ENCODE results near the gene FCER1G. TPM values are rescaled to one million over a fixed set of nuclear protein-coding genes. Genes with fewer than 3 reads are reported as not detected.
A peak's percentile ranks its signal among the peaks of the same experiment; 100 is the strongest.
"Not testable (repeated sequence)": the region's sequence is repeated elsewhere in the genome, so short reads cannot be mapped to it uniquely, and the experiment has no call there.

FCER1G gene
- polyA plus RNA-seq, 3 donors from 2014 or later: 1,827 to 3,702 (median 3,300) TPM

- Mint-ChIP-seq H3K4me1 (peaks cover 60 to 65% of the 10 kb centered on the region in 2 donors), H3K36me3 (peaks cover 4 to 34% (median 16%) of the 10 kb centered on the region in 3 donors), H3K9me3 (no peaks in the 10 kb centered on the region), H3K27ac (peak overlapping the region; percentile 96 to 100 (median 98)), H3K27me3 (ENCODE audit: low read depth in 3 of 3) (peaks cover 0 to 15% (median 11%) of the 10 kb centered on the region in 3 donors), H3K4me3 (no peak overlapping the region)
- DNase-seq: no peak
Observed at GRCh38 chr1:161220002-161220401, 4.9 kb downstream of the FCER1G start.

- H3K27me3 Mint-ChIP-seq (ENCODE audit: low read depth in 3 of 3): peaks cover 0 to 9% (median 8%) of the 10 kb centered on the region in 3 donors
- no peak for DNase-seq
- peaks cover 68 to 74% of the 10 kb centered on the region in 2 donors for H3K4me1 Mint-ChIP-seq
- H3K27ac Mint-ChIP-seq: peak overlapping the region in 5 of 6 donors; percentile 71 to 82 (median 80)
- no peak overlapping the region for H3K4me3 Mint-ChIP-seq
- H3K36me3 Mint-ChIP-seq: peaks cover 4 to 32% (median 15%) of the 10 kb centered on the region in 3 donors
- no peaks in the 10 kb centered on the region for H3K9me3 Mint-ChIP-seq
Observed at GRCh38 chr1:161222175-161223019, 7.3 kb downstream of the FCER1G start.

GRCh38 chr1:161223805-161224694 is 9.0 kb downstream of the FCER1G start:
- Mint-ChIP-seq H3K4me3 (no peak overlapping the region), H3K36me3 (peaks cover 8 to 33% (median 9%) of the 10 kb centered on the region in 3 donors), H3K4me1 (peaks cover 62 to 71% of the 10 kb centered on the region in 2 donors), H3K27ac (peak overlapping the region in 5 of 6 donors; percentile 40 to 90 (median 62)), H3K9me3 (no peaks in the 10 kb centered on the region), H3K27me3 (ENCODE audit: low read depth in 3 of 3) (peaks cover 0 to 5% (median 4%) of the 10 kb centered on the region in 3 donors)
- DNase-seq: no peak

GRCh38 chr1:161224695-161225087 is 9.6 kb downstream of the FCER1G start:
- H3K4me3 Mint-ChIP-seq; DNase-seq; H3K9me3 Mint-ChIP-seq; H3K27me3 Mint-ChIP-seq (ENCODE audit: low read depth in 3 of 3): not testable (repeated sequence)
- H3K36me3 Mint-ChIP-seq: peaks cover 5 to 31% (median 8%) of the 10 kb centered on the region in 3 donors
- peaks cover 56 to 65% of the 10 kb centered on the region in 2 donors for H3K4me1 Mint-ChIP-seq
- peak overlapping the region in 3 of 6 donors; percentile 79 to 91 (median 90) for H3K27ac Mint-ChIP-seq

- H3K36me3 Mint-ChIP-seq: peaks cover 0 to 26% (median 7%) of the 10 kb centered on the region in 3 donors
- H3K27ac Mint-ChIP-seq: peak overlapping the region; percentile 77 to 94 (median 90)
- DNase-seq: no peak
- peaks cover 0 to 6% (median 4%) of the 10 kb centered on the region in 3 donors for H3K27me3 Mint-ChIP-seq (ENCODE audit: low read depth in 3 of 3)
- H3K9me3 Mint-ChIP-seq: no peaks in the 10 kb centered on the region
- peak overlapping the region in 4 of 5 donors; percentile 94 to 98 (median 98) for H3K4me3 Mint-ChIP-seq
- peaks cover 51 to 60% of the 10 kb centered on the region in 2 donors for H3K4me1 Mint-ChIP-seq
Observed at GRCh38 chr1:161225178-161225533, 10.1 kb downstream of the FCER1G start.

- peaks cover 51 to 55% of the 10 kb centered on the region in 2 donors for H3K4me1 Mint-ChIP-seq
Observed at GRCh38 chr1:161225534-161226319, 10.6 kb downstream of the FCER1G start, which contains the start of gene TOMM40L. TSS of gene TOMM40L (plus strand) at chr1:161226060. CDS start at chr1:161226490, 430 bp downstream.

GRCh38 chr1:161226320-161226711 is 11.2 kb downstream of the FCER1G start:
- Mint-ChIP-seq H3K27ac (peak overlapping the region; percentile 77 to 94 (median 90)), H3K9me3 (no peaks in the 10 kb centered on the region), H3K4me1 (peaks cover 50 to 53% of the 10 kb centered on the region in 2 donors), H3K27me3 (ENCODE audit: low read depth in 3 of 3) (peaks cover 0 to 6% (median 4%) of the 10 kb centered on the region in 3 donors), H3K36me3 (peaks cover 0 to 22% (median 8%) of the 10 kb centered on the region in 3 donors), H3K4me3 (peak overlapping the region; percentile 85 to 98 (median 97))
- DNase-seq: no peak

More at GRCh38 chr1:161225534-161226319, 10.6 kb downstream of the FCER1G start, which contains the start of gene TOMM40L:
- DNase-seq: peak; percentile 89 to 92 (median 91)
- Mint-ChIP-seq H3K27me3 (ENCODE audit: low read depth in 3 of 3) (peaks cover 0 to 6% (median 4%) of the 10 kb centered on the region in 3 donors), H3K27ac (peak within 1 kb of the TSS; percentile 77 to 94 (median 90)), H3K9me3 (no peaks in the 10 kb centered on the region), H3K4me3 (peak within 1 kb of the TSS; percentile 85 to 98 (median 97)), H3K36me3 (peaks cover 0 to 23% (median 8%) of the 10 kb centered on the region in 3 donors)

- no peak for DNase-seq
- peak overlapping the region in 5 of 6 donors; percentile 47 to 79 (median 56) for H3K27ac Mint-ChIP-seq
Observed at GRCh38 chr1:161226759-161227158, 11.7 kb downstream of the FCER1G start.

GRCh38 chr1:161227196-161227871 is 12.2 kb downstream of the FCER1G start:
- Mint-ChIP-seq H3K27me3 (ENCODE audit: low read depth in 3 of 3) (peaks cover 0 to 6% (median 4%) of the 10 kb centered on the region in 3 donors), H3K4me3 (peak overlapping the region; percentile 78 to 98 (median 94)), H3K4me1 (peaks cover 47 to 53% of the 10 kb centered on the region in 2 donors), H3K9me3 (no peaks in the 10 kb centered on the region), H3K27ac (peak overlapping the region; percentile 51 to 79 (median 64)), H3K36me3 (peaks cover 0 to 22% (median 8%) of the 10 kb centered on the region in 3 donors)
- peak; percentile 75 to 81 (median 75) for DNase-seq

More at GRCh38 chr1:161226759-161227158, 11.7 kb downstream of the FCER1G start:
- H3K4me3 Mint-ChIP-seq: peak overlapping the region; percentile 78 to 98 (median 94)
- H3K9me3 Mint-ChIP-seq: no peaks in the 10 kb centered on the region
- H3K4me1 Mint-ChIP-seq: peaks cover 49 to 53% of the 10 kb centered on the region in 2 donors
- H3K36me3 Mint-ChIP-seq: peaks cover 0 to 22% (median 8%) of the 10 kb centered on the region in 3 donors
- peaks cover 0 to 6% (median 4%) of the 10 kb centered on the region in 3 donors for H3K27me3 Mint-ChIP-seq (ENCODE audit: low read depth in 3 of 3)

GRCh38 chr1:161228032-161228431 is 12.9 kb downstream of the FCER1G start:
- Mint-ChIP-seq H3K4me3 (peak overlapping the region in 3 of 5 donors; percentile 52 to 98 (median 94)), H3K36me3 (peaks cover 0 to 19% (median 8%) of the 10 kb centered on the region in 3 donors), H3K4me1 (peaks cover 42 to 49% of the 10 kb centered on the region in 2 donors), H3K27ac (peak overlapping the region in 5 of 6 donors; percentile 22 to 85 (median 73)), H3K9me3 (no peaks in the 10 kb centered on the region), H3K27me3 (ENCODE audit: low read depth in 3 of 3) (peaks cover 0 to 6% (median 3%) of the 10 kb centered on the region in 3 donors)
- DNase-seq: no peak

- Mint-ChIP-seq H3K4me1 (peaks cover 35 to 39% of the 10 kb centered on the region in 2 donors), H3K36me3 (peaks cover 0 to 19% (median 8%) of the 10 kb centered on the region in 3 donors), H3K27ac (no peak overlapping the region), H3K9me3 (no peaks in the 10 kb centered on the region), H3K27me3 (ENCODE audit: low read depth in 3 of 3) (peaks cover 2 to 6% (median 3%) of the 10 kb centered on the region in 3 donors), H3K4me3 (no peak overlapping the region)
- DNase-seq: no peak
Observed at GRCh38 chr1:161229896-161230295, 14.8 kb downstream of the FCER1G start.

GRCh38 chr1:161230762-161231161 is 15.7 kb downstream of the FCER1G start:
- Mint-ChIP-seq H3K9me3 (no peaks in the 10 kb centered on the region), H3K4me3 (no peak overlapping the region), H3K27me3 (ENCODE audit: low read depth in 3 of 3) (peaks cover 2 to 4% (median 3%) of the 10 kb centered on the region in 3 donors), H3K4me1 (peaks cover 27 to 30% of the 10 kb centered on the region in 2 donors), H3K36me3 (peaks cover 0 to 19% (median 8%) of the 10 kb centered on the region in 3 donors), H3K27ac (peak overlapping the region in 2 of 6 donors; percentile 10 to 28)
- DNase-seq: no peak

Data from immature natural killer cell (primary cell).